ENCODE results near the gene IL4I1. TPM values are rescaled to one million over a fixed set of nuclear protein-coding genes. Genes with fewer than 3 reads are reported as not detected.

The IL4I1 gene
- total and polyA plus RNA-seq, 2 donors (not counting 1 experiment from before 2014, with no cell fraction given), result 0.48 to 3.1 TPM

DNA sequence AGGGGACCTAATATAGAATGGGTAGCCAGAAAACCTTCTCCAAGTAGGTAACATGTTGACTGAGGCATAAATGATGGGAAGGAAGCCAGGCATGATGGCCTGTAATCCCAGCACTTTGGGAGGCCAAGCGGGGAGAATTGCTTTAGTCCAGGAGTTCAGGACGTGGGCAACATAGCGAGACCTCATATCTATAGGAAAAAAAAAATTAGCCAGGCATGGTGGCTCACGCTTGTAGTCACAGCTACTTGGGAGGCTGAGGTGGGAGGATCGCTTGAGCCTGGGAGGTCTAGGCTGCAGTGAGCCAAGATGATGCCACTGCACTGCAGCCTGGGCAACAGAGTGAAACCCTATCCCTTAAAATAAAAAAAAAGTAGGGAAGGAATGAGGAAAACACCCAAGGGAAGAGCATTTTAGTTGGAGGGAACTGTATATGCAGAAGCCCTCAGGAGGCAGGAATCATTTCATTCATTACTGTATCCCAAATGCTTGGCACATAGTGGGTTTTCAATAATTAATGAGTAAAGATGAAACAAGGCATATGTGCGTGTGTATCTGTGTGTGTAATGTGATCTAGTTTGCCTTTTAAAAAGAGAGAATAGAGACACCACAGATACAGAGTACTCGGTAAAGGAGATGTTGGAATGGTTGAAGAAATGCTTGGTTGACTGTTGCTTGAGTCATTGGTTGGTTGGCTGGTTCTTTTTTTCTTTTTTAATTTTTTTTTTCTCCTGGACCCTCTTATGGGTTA, 34.8 kb upstream of the IL4I1 start:
- Histone ChIP-seq H3K4me2 (replicated peaks; ENCODE audit: low read depth, low read length, poor library complexity, severe bottlenecking) (no peak overlapping the region), H3K9me3 (ENCODE audit: control extremely low read depth in 1 of 3, control insufficient read depth in 2 of 3, insufficient read depth in 1 of 3, low read length in 2 of 3) (peaks cover 0 to 3% (median 0%) of the 10 kb centered on the region in 3 donors), H3K27ac (ENCODE audit: low read length in 2 of 2) (peak overlapping the region in 1 of 2 donors; percentile 6), H3K36me3 (replicated peaks in 1 of 2; ENCODE audit: control extremely low read depth in 1 of 2, control insufficient read depth in 1 of 2, extremely low read depth in 1 of 2, insufficient read depth in 2 of 2, low read length in 1 of 2) (peaks cover 0 to 11% of the 10 kb centered on the region in 2 experiments), H3K79me2 (ENCODE audit: control insufficient read depth, insufficient read depth, low read length) (peaks cover 30% of the 10 kb centered on the region), H3K4me1 (ENCODE audit: control insufficient read depth in 2 of 2, insufficient read depth in 2 of 2, low read length in 2 of 2) (peaks cover 20 to 32% of the 10 kb centered on the region in 2 donors), H2AFZ (ENCODE audit: insufficient read depth, low read depth, low read length, poor library complexity, severe bottlenecking) (no peak overlapping the region), H3K9ac (ENCODE audit: low read length) (no peak overlapping the region), H3K4me3 (ENCODE audit: control extremely low read depth in 1 of 5, extremely low read depth in 1 of 5, insufficient read depth in 1 of 5, low read depth in 2 of 5, low read length in 4 of 5) (no peak overlapping the region), H4K20me1 (ENCODE audit: control insufficient read depth, insufficient read depth, low read length, poor library complexity, severe bottlenecking) (peaks cover 18% of the 10 kb centered on the region), H3K27me3 (replicated peaks in 1 of 4; ENCODE audit: control extremely low read depth in 1 of 4, control insufficient read depth in 3 of 4, insufficient read depth in 4 of 4, low read length in 3 of 4) (no peaks in the 10 kb centered on the region)
- TF ChIP-seq EZH2 (IDR thresholded peaks at IDR 0.05; ENCODE audit: borderline replicate concordance, insufficient read depth, low read depth, low read length, poor library complexity, severe bottlenecking), result no peak
- no peak for TF ChIP-seq CTCF (IDR thresholded peaks at IDR 0.05)
- intact Hi-C loops (cut with micrococcal nuclease), result no loop called here
- peak overlapping the region; percentile 41 for H3K4me3 Mint-ChIP-seq
- H3K27me3 Mint-ChIP-seq, result no peaks in the 10 kb centered on the region
- POLR2A ChIA-PET, result no interaction called here
- peaks cover 47% of the 10 kb centered on the region for H3K4me1 Mint-ChIP-seq
- CTCF ChIA-PET, result interaction anchor here (1.4 kb wide), 1 partner anchor 54 kb away, joined by 3 read pairs; no protein-coding TSS in a partner anchor
- no peak overlapping the region for H3K27ac Mint-ChIP-seq
- no peak for DNase-seq
- ATAC-seq (ENCODE audit: low read depth), result no peak
- WGBS (ENCODE audit: insufficient coverage), result 93% methylated on average over 6 of the region's 7 CpGs
- H3K9me3 Mint-ChIP-seq (ENCODE audit: insufficient read depth), result no peaks in the 10 kb centered on the region

Measured in B cell (primary cell).